ENCODE results near the gene DOCK2.

The DOCK2 gene

DNA sequence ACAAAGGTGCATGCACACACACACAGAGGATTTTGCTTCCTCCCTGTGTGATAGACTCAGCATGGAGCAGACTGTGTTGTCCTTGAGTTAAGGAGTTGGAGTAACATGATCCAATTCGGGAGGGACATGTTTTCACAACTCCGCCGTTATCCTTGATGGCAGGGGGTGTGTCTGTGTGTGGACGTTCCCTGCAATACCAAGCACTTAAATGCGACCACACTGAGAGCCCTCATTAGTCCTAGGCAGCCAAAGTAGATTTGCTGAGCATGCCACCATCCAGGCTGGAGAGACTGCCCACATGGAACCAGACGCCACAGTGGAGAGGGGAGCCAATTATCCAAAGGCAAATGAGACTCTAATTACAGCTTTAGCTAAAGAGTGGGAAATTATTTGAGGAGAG lies 140.1 kb downstream of the DOCK2 start:
- H3K27ac ChIP-seq (ENCODE audit: low read depth, low read length): no peak overlapping the region
- H3K4me1 ChIP-seq (ENCODE audit: insufficient read depth, low read length): no peaks in the 10 kb centered on the region

GRCh38 chr5:169778622-169779596 lies 141.8 kb downstream of the DOCK2 start:
- Histone ChIP-seq H3K4me3 (ENCODE audit: low read depth in 1 of 2, low read length in 2 of 2) (no peak overlapping the region), H3K9ac (ENCODE audit: low read length) (no peak overlapping the region), H3K36me3 (ENCODE audit: insufficient read depth, low read length) (no peaks in the 10 kb centered on the region), H3K4me1 (ENCODE audit: insufficient read depth, low read length) (no peaks in the 10 kb centered on the region), H3K27me3 (ENCODE audit: control insufficient read depth in 1 of 2, insufficient read depth in 2 of 2, low read length in 2 of 2) (no peaks in the 10 kb centered on the region), H3K9me3 (ENCODE audit: low read length) (no peaks in the 10 kb centered on the region), H3K27ac (ENCODE audit: low read depth, low read length) (no peak overlapping the region)

More for the DNA sequence above, 140.1 kb downstream of the DOCK2 start:
- H3K9ac ChIP-seq (ENCODE audit: low read length): no peak overlapping the region
- no peaks in the 10 kb centered on the region for H3K27me3 ChIP-seq (ENCODE audit: control insufficient read depth in 1 of 2, insufficient read depth in 2 of 2, low read length in 2 of 2)
- H3K4me3 ChIP-seq (ENCODE audit: low read depth in 1 of 2, low read length in 2 of 2): no peak overlapping the region
- no peaks in the 10 kb centered on the region for H3K36me3 ChIP-seq (ENCODE audit: insufficient read depth, low read length)
- H3K9me3 ChIP-seq (ENCODE audit: low read length): no peaks in the 10 kb centered on the region

GRCh38 chr5:169781420-169782345 lies 144.6 kb downstream of the DOCK2 start:
- H3K27ac ChIP-seq (ENCODE audit: low read depth, low read length): no peak overlapping the region
- no peaks in the 10 kb centered on the region for H3K36me3 ChIP-seq (ENCODE audit: insufficient read depth, low read length)
- no peak overlapping the region for H3K9ac ChIP-seq (ENCODE audit: low read length)
- no peaks in the 10 kb centered on the region for H3K9me3 ChIP-seq (ENCODE audit: low read length)
- no peaks in the 10 kb centered on the region for H3K27me3 ChIP-seq (ENCODE audit: control insufficient read depth in 1 of 2, insufficient read depth in 2 of 2, low read length in 2 of 2)
- H3K4me3 ChIP-seq (ENCODE audit: low read depth in 1 of 2, low read length in 2 of 2): no peak overlapping the region
- H3K4me1 ChIP-seq (ENCODE audit: insufficient read depth, low read length): no peaks in the 10 kb centered on the region

DNA sequence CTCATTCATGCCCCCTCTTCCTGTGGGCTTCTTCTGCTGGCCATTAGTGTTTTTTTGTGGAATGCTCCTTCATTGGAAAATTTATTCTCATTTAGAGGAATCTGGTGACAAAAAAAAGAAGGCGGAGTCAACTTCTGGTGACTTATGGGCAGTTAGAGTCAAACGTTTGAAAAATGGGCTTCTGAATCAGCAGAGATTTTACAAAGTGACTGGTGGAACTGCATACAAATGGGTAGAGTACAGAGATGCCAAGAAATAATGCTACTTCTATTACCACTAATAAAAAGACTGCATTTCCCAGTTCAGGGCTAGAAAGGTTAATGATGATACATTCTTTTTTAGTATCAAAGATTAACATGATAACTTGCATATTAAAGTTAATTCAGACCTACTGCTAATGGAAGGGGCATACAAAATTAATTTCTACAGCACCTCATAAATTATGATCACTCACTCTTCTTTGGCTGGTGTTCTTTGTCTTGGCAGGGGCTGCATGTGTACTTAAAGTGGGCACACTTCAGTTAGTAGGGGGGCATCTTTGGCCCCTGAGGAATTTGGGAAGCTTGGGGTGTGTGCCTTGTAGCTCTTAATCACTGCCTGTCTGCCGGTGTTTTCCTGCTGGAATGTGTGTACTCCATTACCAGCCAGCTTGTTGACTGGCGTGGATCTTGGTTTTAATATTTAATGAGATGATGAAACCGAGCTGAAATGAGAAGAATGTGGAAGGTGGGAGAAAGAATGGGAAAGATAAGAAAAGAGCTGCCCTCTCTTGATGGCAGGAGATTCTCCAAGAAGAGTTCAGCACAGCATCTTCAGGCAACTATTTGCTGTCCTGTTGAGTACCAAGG lies 148.9 kb downstream of the DOCK2 start:
- no peaks in the 10 kb centered on the region for H3K27me3 ChIP-seq (ENCODE audit: control insufficient read depth in 1 of 2, insufficient read depth in 2 of 2, low read length in 2 of 2)
- H3K27ac ChIP-seq (ENCODE audit: low read depth, low read length): no peak overlapping the region
- H3K36me3 ChIP-seq (ENCODE audit: insufficient read depth, low read length): no peaks in the 10 kb centered on the region
- H3K9me3 ChIP-seq (ENCODE audit: low read length): no peaks in the 10 kb centered on the region
- H3K4me3 ChIP-seq (ENCODE audit: low read depth in 1 of 2, low read length in 2 of 2): no peak overlapping the region
- no peak overlapping the region for H3K9ac ChIP-seq (ENCODE audit: low read length)
- H3K4me1 ChIP-seq (ENCODE audit: insufficient read depth, low read length): no peaks in the 10 kb centered on the region

DNA sequence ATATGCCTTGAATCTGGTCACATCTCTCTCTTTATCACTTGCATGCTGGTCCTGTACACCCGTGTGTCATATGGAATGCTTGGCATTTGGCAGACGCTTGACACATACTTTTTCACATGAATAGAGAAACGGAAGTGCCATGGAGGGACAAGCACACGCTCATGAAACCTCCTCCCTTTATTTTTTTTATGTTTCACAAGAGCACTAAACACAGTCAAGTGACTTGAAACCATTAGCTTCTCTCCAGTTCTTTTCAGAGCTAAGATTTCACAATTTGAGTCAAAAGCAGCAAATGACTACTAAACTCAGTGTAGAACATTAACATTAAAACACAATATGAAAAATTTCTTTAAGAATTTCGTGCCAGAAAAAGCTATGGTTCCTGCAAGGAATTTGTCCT lies 151.1 kb downstream of the DOCK2 start:
- H3K4me1 ChIP-seq (ENCODE audit: insufficient read depth, low read length): no peaks in the 10 kb centered on the region
- H3K27ac ChIP-seq (ENCODE audit: low read depth, low read length): no peak overlapping the region
- H3K9me3 ChIP-seq (ENCODE audit: low read length): no peaks in the 10 kb centered on the region
- H3K9ac ChIP-seq (ENCODE audit: low read length): no peak overlapping the region
- H3K4me3 ChIP-seq (ENCODE audit: low read depth in 1 of 2, low read length in 2 of 2): no peak overlapping the region
- H3K27me3 ChIP-seq (ENCODE audit: control insufficient read depth in 1 of 2, insufficient read depth in 2 of 2, low read length in 2 of 2): no peaks in the 10 kb centered on the region
- H3K36me3 ChIP-seq (ENCODE audit: insufficient read depth, low read length): no peaks in the 10 kb centered on the region

DNA sequence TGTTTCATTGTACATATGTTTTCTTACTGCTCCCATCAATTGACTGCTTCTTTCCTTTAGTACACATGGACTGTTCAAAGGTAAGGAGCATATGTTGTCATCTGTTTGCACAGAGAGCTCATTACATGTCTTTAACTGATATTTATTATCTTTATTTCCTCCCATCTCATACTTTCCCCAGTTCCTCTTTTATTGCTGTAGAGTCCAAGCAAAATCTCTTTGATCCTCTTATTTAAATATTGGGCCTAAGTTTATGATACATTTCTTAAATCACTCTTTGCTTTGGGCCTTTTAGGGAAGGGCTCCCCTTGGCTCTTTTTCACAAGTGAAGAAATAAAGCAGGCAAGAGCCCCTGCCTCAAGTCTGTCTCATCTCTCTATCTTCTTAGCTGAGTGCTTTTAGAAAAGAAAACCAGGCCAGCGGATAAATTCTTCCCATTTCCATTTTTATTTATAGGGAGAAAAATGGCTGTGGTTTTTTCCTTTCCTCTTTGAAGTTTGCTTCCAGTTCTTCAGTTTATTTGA lies 152.4 kb downstream of the DOCK2 start:
- H3K36me3 ChIP-seq (ENCODE audit: insufficient read depth, low read length): no peaks in the 10 kb centered on the region
- no peak overlapping the region for H3K27ac ChIP-seq (ENCODE audit: low read depth, low read length)
- no peak overlapping the region for H3K4me3 ChIP-seq (ENCODE audit: low read depth in 1 of 2, low read length in 2 of 2)
- no peaks in the 10 kb centered on the region for H3K9me3 ChIP-seq (ENCODE audit: low read length)
- no peaks in the 10 kb centered on the region for H3K4me1 ChIP-seq (ENCODE audit: insufficient read depth, low read length)
- H3K9ac ChIP-seq (ENCODE audit: low read length): no peak overlapping the region
- H3K27me3 ChIP-seq (ENCODE audit: control insufficient read depth in 1 of 2, insufficient read depth in 2 of 2, low read length in 2 of 2): no peaks in the 10 kb centered on the region

- no peaks in the 10 kb centered on the region for H3K9me3 ChIP-seq (ENCODE audit: low read length)
- H3K4me3 ChIP-seq (ENCODE audit: low read depth in 1 of 2, low read length in 2 of 2): no peak overlapping the region
- no peaks in the 10 kb centered on the region for H3K36me3 ChIP-seq (ENCODE audit: insufficient read depth, low read length)
- no peaks in the 10 kb centered on the region for H3K27me3 ChIP-seq (ENCODE audit: control insufficient read depth in 1 of 2, insufficient read depth in 2 of 2, low read length in 2 of 2)
- H3K27ac ChIP-seq (ENCODE audit: low read depth, low read length): no peak overlapping the region
- no peaks in the 10 kb centered on the region for H3K4me1 ChIP-seq (ENCODE audit: insufficient read depth, low read length)
- no peak overlapping the region for H3K9ac ChIP-seq (ENCODE audit: low read length)
Observed at GRCh38 chr5:169791251-169791650, 154.2 kb downstream of the DOCK2 start.

- Histone ChIP-seq H3K4me1 (ENCODE audit: insufficient read depth, low read length) (no peaks in the 10 kb centered on the region), H3K4me3 (ENCODE audit: low read depth in 1 of 2, low read length in 2 of 2) (no peak overlapping the region), H3K36me3 (ENCODE audit: insufficient read depth, low read length) (no peaks in the 10 kb centered on the region), H3K27me3 (ENCODE audit: control insufficient read depth in 1 of 2, insufficient read depth in 2 of 2, low read length in 2 of 2) (no peaks in the 10 kb centered on the region), H3K9me3 (ENCODE audit: low read length) (no peaks in the 10 kb centered on the region), H3K9ac (ENCODE audit: low read length) (no peak overlapping the region), H3K27ac (ENCODE audit: low read depth, low read length) (no peak overlapping the region)
Observed at GRCh38 chr5:169795338-169795737, 158.3 kb downstream of the DOCK2 start.

- Histone ChIP-seq H3K9me3 (ENCODE audit: low read length) (no peaks in the 10 kb centered on the region), H3K4me1 (ENCODE audit: insufficient read depth, low read length) (no peaks in the 10 kb centered on the region), H3K36me3 (ENCODE audit: insufficient read depth, low read length) (no peaks in the 10 kb centered on the region), H3K27me3 (ENCODE audit: control insufficient read depth in 1 of 2, insufficient read depth in 2 of 2, low read length in 2 of 2) (no peaks in the 10 kb centered on the region), H3K9ac (ENCODE audit: low read length) (no peak overlapping the region), H3K27ac (ENCODE audit: low read depth, low read length) (no peak overlapping the region), H3K4me3 (ENCODE audit: low read depth in 1 of 2, low read length in 2 of 2) (no peak overlapping the region)
Observed at GRCh38 chr5:169796731-169797130, 159.7 kb downstream of the DOCK2 start.

GRCh38 chr5:169797577-169797976 lies 160.5 kb downstream of the DOCK2 start:
- no peaks in the 10 kb centered on the region for H3K27me3 ChIP-seq (ENCODE audit: control insufficient read depth in 1 of 2, insufficient read depth in 2 of 2, low read length in 2 of 2)
- H3K27ac ChIP-seq (ENCODE audit: low read depth, low read length): no peak overlapping the region
- no peaks in the 10 kb centered on the region for H3K36me3 ChIP-seq (ENCODE audit: insufficient read depth, low read length)
- H3K4me3 ChIP-seq (ENCODE audit: low read depth in 1 of 2, low read length in 2 of 2): no peak overlapping the region
- H3K4me1 ChIP-seq (ENCODE audit: insufficient read depth, low read length): no peaks in the 10 kb centered on the region
- H3K9ac ChIP-seq (ENCODE audit: low read length): no peak overlapping the region
- no peaks in the 10 kb centered on the region for H3K9me3 ChIP-seq (ENCODE audit: low read length)

Data from muscle layer of colon (tissue), 2 donors.